Measurements from ENCODE around the gene EDN2. TPM values are rescaled to one million over a fixed set of nuclear protein-coding genes. Genes with fewer than 3 reads are reported as not detected.

The EDN2 gene
- total RNA-seq, 1 experiment from 2014 or later: not detected

DNA sequence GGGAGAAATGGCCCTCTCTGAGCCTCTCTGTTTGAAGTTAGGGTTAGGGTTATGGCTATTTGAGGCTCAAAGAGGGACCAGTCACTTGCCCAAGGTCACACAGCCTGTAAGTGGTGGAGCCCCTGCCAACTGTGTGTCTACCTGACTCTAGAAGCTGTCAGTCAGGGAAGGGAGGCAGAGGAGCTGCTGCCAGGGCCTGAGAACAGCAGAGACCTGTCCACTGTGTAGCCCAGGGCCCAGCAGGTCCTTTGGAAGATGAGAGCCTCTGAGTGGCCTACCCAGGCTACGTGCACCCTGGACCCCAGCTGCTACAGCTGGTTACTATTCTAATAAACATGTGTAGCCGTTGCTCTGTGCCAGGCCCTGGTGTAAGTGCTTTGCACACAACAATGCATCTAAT is 15.1 kb upstream of the EDN2 start:
- ChIA-PET POLR2A (ENCODE audit: low non-redundant PET) (no interaction called here), CTCF (no interaction called here)

GRCh38 chr1:41498804-41499203 is 14.3 kb upstream of the EDN2 start:
- H3K36me3 ChIP-seq (ENCODE audit: insufficient read depth, low read length, poor library complexity, severe bottlenecking): no peaks in the 10 kb centered on the region
- no TSS peak for BruUV-seq (replicated peaks)

More for the DNA sequence above, 15.1 kb upstream of the EDN2 start:
- H3K27ac ChIP-seq (ENCODE audit: low read depth, low read length, poor library complexity, severe bottlenecking): no peak overlapping the region
- no peak for DNase-seq (ENCODE audit: low spot score)
- intact Hi-C loops (cut with micrococcal nuclease; ENCODE audit: unreplicated experiment): no loop called here
- H3K27me3 ChIP-seq (replicated peaks; ENCODE audit: insufficient read depth, low read depth, low read length, poor library complexity): no peaks in the 10 kb centered on the region
- TF ChIP-seq CTCF (conservative IDR thresholded peaks at IDR 0.05; ENCODE audit: low read depth, low read length): no peak
- TF ChIP-seq EZH2 (IDR thresholded peaks at IDR 0.05; ENCODE audit: borderline replicate concordance, low read depth, low read length, poor library complexity, severe bottlenecking): no peak
- H3K4me3 ChIP-seq (ENCODE audit: low read depth, low read length, poor library complexity, severe bottlenecking): no peak overlapping the region
- no peaks in the 10 kb centered on the region for H3K9me3 ChIP-seq (ENCODE audit: low read depth, low read length, poor library complexity, severe bottlenecking)
- H3K36me3 ChIP-seq (ENCODE audit: insufficient read depth, low read length, poor library complexity, severe bottlenecking): no peaks in the 10 kb centered on the region
- H3K4me1 ChIP-seq (ENCODE audit: insufficient read depth, low read length, poor library complexity, severe bottlenecking): peaks cover 27% of the 10 kb centered on the region
- no TSS peak for BruUV-seq (replicated peaks)

DNA sequence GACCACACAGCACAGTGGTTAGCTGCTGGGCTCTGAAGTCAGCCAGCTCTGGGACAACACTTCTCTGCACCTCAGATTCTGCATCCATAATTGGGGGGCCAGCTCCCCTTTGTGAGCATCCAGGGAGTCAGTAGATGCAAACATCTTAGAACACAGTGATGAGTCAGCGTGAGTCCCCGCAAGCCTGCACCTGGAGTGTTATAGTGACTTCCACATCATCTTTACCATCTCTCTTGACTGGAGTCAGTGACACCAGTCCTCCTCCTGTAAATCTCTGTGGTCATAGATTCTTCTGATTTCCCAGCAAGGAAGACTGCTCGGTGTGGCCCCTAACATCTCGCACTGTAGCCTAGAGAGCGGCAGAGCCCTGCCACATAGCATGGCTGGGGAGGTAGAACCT is 13.9 kb upstream of the EDN2 start:
- no TSS peak for BruUV-seq (replicated peaks)
- ChIA-PET CTCF (interaction anchor here (0.6 kb wide), 1 partner anchor 32 kb away, joined by 3 read pairs; no protein-coding TSS in a partner anchor), POLR2A (ENCODE audit: low non-redundant PET) (no interaction called here)
- intact Hi-C loops (cut with micrococcal nuclease; ENCODE audit: unreplicated experiment): no loop called here
- DNase-seq (ENCODE audit: low spot score): no peak
- Histone ChIP-seq H3K36me3 (ENCODE audit: insufficient read depth, low read length, poor library complexity, severe bottlenecking) (no peaks in the 10 kb centered on the region), H3K9me3 (ENCODE audit: low read depth, low read length, poor library complexity, severe bottlenecking) (no peaks in the 10 kb centered on the region), H3K27me3 (replicated peaks; ENCODE audit: insufficient read depth, low read depth, low read length, poor library complexity) (no peaks in the 10 kb centered on the region), H3K27ac (ENCODE audit: low read depth, low read length, poor library complexity, severe bottlenecking) (no peak overlapping the region), H3K4me3 (ENCODE audit: low read depth, low read length, poor library complexity, severe bottlenecking) (no peak overlapping the region), H3K4me1 (ENCODE audit: insufficient read depth, low read length, poor library complexity, severe bottlenecking) (peaks cover 16% of the 10 kb centered on the region)
- TF ChIP-seq EZH2 (IDR thresholded peaks at IDR 0.05; ENCODE audit: borderline replicate concordance, low read depth, low read length, poor library complexity, severe bottlenecking) (no peak), CTCF (conservative IDR thresholded peaks at IDR 0.05; ENCODE audit: low read depth, low read length) (no peak)

More at GRCh38 chr1:41498804-41499203, 14.3 kb upstream of the EDN2 start:
- Histone ChIP-seq H3K9me3 (ENCODE audit: low read depth, low read length, poor library complexity, severe bottlenecking) (no peaks in the 10 kb centered on the region), H3K4me3 (ENCODE audit: low read depth, low read length, poor library complexity, severe bottlenecking) (no peak overlapping the region), H3K27ac (ENCODE audit: low read depth, low read length, poor library complexity, severe bottlenecking) (no peak overlapping the region), H3K4me1 (ENCODE audit: insufficient read depth, low read length, poor library complexity, severe bottlenecking) (peaks cover 20% of the 10 kb centered on the region), H3K27me3 (replicated peaks; ENCODE audit: insufficient read depth, low read depth, low read length, poor library complexity) (no peaks in the 10 kb centered on the region)
- CTCF ChIA-PET: no interaction called here
- POLR2A ChIA-PET (ENCODE audit: low non-redundant PET): no interaction called here
- TF ChIP-seq CTCF (conservative IDR thresholded peaks at IDR 0.05; ENCODE audit: low read depth, low read length): no peak
- TF ChIP-seq EZH2 (IDR thresholded peaks at IDR 0.05; ENCODE audit: borderline replicate concordance, low read depth, low read length, poor library complexity, severe bottlenecking): no peak
- intact Hi-C loops (cut with micrococcal nuclease; ENCODE audit: unreplicated experiment): no loop called here
- DNase-seq (ENCODE audit: low spot score): no peak
